Peyer's patch (tissue), 4 donors: ENCODE data around the gene CCDC159. TPM values are rescaled to one million over a fixed set of nuclear protein-coding genes. Genes with fewer than 3 reads are reported as not detected.

ENCODE experiments used
- DNase-seq, 3 donors: peaks; one replicate each; pipeline ENCODE4 v3.0.0-alpha.2; 2017 to 2019
- H3K27ac ChIP-seq, 4 donors: fragments of 200-600 bp; sonication (generic); one replicate each; pipeline ENCODE4 v1.5.1; 2016 to 2019
- H3K27me3 ChIP-seq, 2 donors: fragments of 200-600 bp; sonication (generic); one replicate each; pipeline ENCODE4 v1.5.1; 2019
- H3K36me3 ChIP-seq, 3 donors: fragments of 200-600 bp; sonication (generic); one replicate each; pipeline ENCODE4 v1.5.1; 2016 to 2019
- H3K4me1 ChIP-seq, 4 donors: fragments of 200-600 bp; sonication (generic); one replicate each; pipeline ENCODE4 v1.5.1; 2016 to 2019
- H3K4me3 ChIP-seq, 4 donors: fragments of 200-600 bp; sonication (generic); 1 replicate in 3 of 4; 2 replicates in 1 of 4; pipeline ENCODE4 v1.5.1; 2016 to 2019; ENCODE audit warnings: mild to moderate bottlenecking in 1 of 4
- H3K9me3 ChIP-seq, 4 donors: fragments of 200-600 bp; sonication (generic); one replicate each; pipeline ENCODE4 v1.5.1; 2016 to 2019; ENCODE audit warnings: mild to moderate bottlenecking in 1 of 4
- POLR2A ChIP-seq, 2 donors: fragments of 450-650 bp; IDR thresholded peaks; one replicate each; pipeline ENCODE4 v1.5.1; 2017; ENCODE audit warnings: antibody characterized with exemption in 2 of 2, mild to moderate bottlenecking in 2 of 2, moderate library complexity in 2 of 2
- total RNA-seq, 4 donors: library from RNA; depleted of rRNA; stranded (reverse); fragments of >200 nt; gene quantifications; one replicate each; pipeline ENCODE4 v1.1.0, GENCODE V29; 2016
- TF ChIP-seq, protein P1 (sequence below), 6 experiments: fragments of 450-650 bp in 4 of 6; fragments of 200-600 bp in 2 of 6; sonication (generic) in 1 of 6; IDR thresholded peaks; one replicate each; pipeline ENCODE4 v1.5.1; 2017 to 2019; ENCODE audit warnings: antibody characterized with exemption in 6 of 6, mild to moderate bottlenecking in 3 of 6, moderate library complexity in 1 of 6

CCDC159 gene
- total RNA-seq, 4 donors from 2014 or later, result 25.6 to 157 (median 65.6) TPM

- TF ChIP-seq, protein P1, sequence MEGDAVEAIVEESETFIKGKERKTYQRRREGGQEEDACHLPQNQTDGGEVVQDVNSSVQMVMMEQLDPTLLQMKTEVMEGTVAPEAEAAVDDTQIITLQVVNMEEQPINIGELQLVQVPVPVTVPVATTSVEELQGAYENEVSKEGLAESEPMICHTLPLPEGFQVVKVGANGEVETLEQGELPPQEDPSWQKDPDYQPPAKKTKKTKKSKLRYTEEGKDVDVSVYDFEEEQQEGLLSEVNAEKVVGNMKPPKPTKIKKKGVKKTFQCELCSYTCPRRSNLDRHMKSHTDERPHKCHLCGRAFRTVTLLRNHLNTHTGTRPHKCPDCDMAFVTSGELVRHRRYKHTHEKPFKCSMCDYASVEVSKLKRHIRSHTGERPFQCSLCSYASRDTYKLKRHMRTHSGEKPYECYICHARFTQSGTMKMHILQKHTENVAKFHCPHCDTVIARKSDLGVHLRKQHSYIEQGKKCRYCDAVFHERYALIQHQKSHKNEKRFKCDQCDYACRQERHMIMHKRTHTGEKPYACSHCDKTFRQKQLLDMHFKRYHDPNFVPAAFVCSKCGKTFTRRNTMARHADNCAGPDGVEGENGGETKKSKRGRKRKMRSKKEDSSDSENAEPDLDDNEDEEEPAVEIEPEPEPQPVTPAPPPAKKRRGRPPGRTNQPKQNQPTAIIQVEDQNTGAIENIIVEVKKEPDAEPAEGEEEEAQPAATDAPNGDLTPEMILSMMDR (IDR thresholded peaks at IDR 0.05), result no peak
- TF ChIP-seq POLR2A (IDR thresholded peaks at IDR 0.05), result no peak
- no peak for DNase-seq
- H3K27ac ChIP-seq, result no peak overlapping the region
- no peaks in the 10 kb centered on the region for H3K27me3 ChIP-seq
- peaks cover 0 to 7% (median 0%) of the 10 kb centered on the region in 3 donors for H3K36me3 ChIP-seq
- H3K4me1 ChIP-seq, result no peaks in the 10 kb centered on the region
- H3K4me3 ChIP-seq, result no peak overlapping the region
- H3K9me3 ChIP-seq, result no peaks in the 10 kb centered on the region
These were observed 21.2 kb downstream of the CCDC159 start for GRCh38 chr19:11367528-11367927.

DNA sequence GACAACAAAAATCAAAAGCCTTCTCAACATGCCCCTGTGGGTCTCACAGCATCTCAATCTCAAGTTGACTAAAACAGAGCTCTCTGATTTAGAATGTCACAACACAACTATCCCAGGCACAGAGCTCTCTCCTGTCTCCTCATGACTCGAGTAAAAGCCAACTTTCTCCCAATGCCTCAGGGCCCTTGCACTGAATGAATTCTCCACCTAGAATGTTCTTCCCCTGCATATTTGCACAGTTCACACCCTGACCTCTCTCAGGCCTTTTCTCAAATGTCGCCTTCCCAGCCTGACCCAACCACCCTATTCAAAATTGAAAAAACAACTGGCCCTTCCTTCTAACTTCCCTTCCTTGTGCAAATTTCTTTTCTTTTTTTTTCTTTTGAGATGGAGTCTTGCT lies 24.4 kb downstream of the CCDC159 start:
- peaks cover 0 to 11% (median 4%) of the 10 kb centered on the region in 4 donors for H3K4me1 ChIP-seq
- peaks cover 0 to 7% (median 0%) of the 10 kb centered on the region in 3 donors for H3K36me3 ChIP-seq
- no peak overlapping the region for H3K4me3 ChIP-seq
- no peak for TF ChIP-seq POLR2A (IDR thresholded peaks at IDR 0.05)
- TF ChIP-seq, protein P1 (IDR thresholded peaks at IDR 0.05), result no peak
- no peak overlapping the region for H3K27ac ChIP-seq
- no peaks in the 10 kb centered on the region for H3K9me3 ChIP-seq
- no peaks in the 10 kb centered on the region for H3K27me3 ChIP-seq
- no peak for DNase-seq

GRCh38 chr19:11373166-11373884 lies 27.0 kb downstream of the CCDC159 start:
- H3K9me3 ChIP-seq, result no peaks in the 10 kb centered on the region
- H3K27me3 ChIP-seq, result no peaks in the 10 kb centered on the region
- no peak overlapping the region for H3K4me3 ChIP-seq
- H3K27ac ChIP-seq, result no peak overlapping the region
- TF ChIP-seq POLR2A (IDR thresholded peaks at IDR 0.05), result no peak
- TF ChIP-seq, protein P1 (IDR thresholded peaks at IDR 0.05), result no peak
- no peaks in the 10 kb centered on the region for H3K36me3 ChIP-seq
- DNase-seq, result no peak
- H3K4me1 ChIP-seq, result peaks cover 0 to 30% (median 8%) of the 10 kb centered on the region in 4 donors

GRCh38 chr19:11373885-11374432 lies 27.6 kb downstream of the CCDC159 start:
- H3K27ac ChIP-seq, result peak overlapping the region; percentile 89 to 98 (median 96)
- TF ChIP-seq, protein P1 (IDR thresholded peaks at IDR 0.05), result no peak
- no peak for TF ChIP-seq POLR2A (IDR thresholded peaks at IDR 0.05)
- no peaks in the 10 kb centered on the region for H3K36me3 ChIP-seq
- peak overlapping the region; percentile 59 to 81 (median 71) for H3K4me3 ChIP-seq
- H3K4me1 ChIP-seq, result peaks cover 0 to 32% (median 8%) of the 10 kb centered on the region in 4 donors
- no peaks in the 10 kb centered on the region for H3K27me3 ChIP-seq
- no peak for DNase-seq
- H3K9me3 ChIP-seq, result no peaks in the 10 kb centered on the region

- H3K36me3 ChIP-seq, result no peaks in the 10 kb centered on the region
- H3K9me3 ChIP-seq, result no peaks in the 10 kb centered on the region
- peak within 1 kb of the TSS; percentile 89 to 98 (median 96) for H3K27ac ChIP-seq
- TF ChIP-seq, protein P1 (IDR thresholded peaks at IDR 0.05), result no peak
- no peak for TF ChIP-seq POLR2A (IDR thresholded peaks at IDR 0.05)
- peak within 1 kb of the TSS; percentile 59 to 81 (median 71) for H3K4me3 ChIP-seq
- H3K27me3 ChIP-seq, result no peaks in the 10 kb centered on the region
- peak; percentile 98 to 99 (median 99) for DNase-seq
- H3K4me1 ChIP-seq, result peaks cover 0 to 32% (median 8%) of the 10 kb centered on the region in 4 donors
These were observed 28.3 kb downstream of the CCDC159 start, which contains the start of gene SWSAP1 for GRCh38 chr19:11374433-11375142. TSS of gene SWSAP1 (plus strand) at chr19:11374666. CDS start at chr19:11374681, 15 bp downstream.
